Spinal cord (tissue), 10 donors: ENCODE data around the gene PNMA8C. TPM values are rescaled to one million over a fixed set of nuclear protein-coding genes. Genes with fewer than 3 reads are reported as not detected.
"Not testable (repeated sequence)": the region's sequence is repeated elsewhere in the genome, so short reads cannot be mapped to it uniquely, and the experiment has no call there.

Source experiments
- DNase-seq, 6 donors: peaks; one replicate each; pipeline versions ENCODE4 v3.0.0 to v3.0.0-alpha.2; 2013 to 2015; ENCODE audit warnings: low spot score in 6 of 6, low read depth in 4 of 6
- H3K27ac ChIP-seq: one replicate; pipeline ENCODE4 v1.5.1; 2013; ENCODE audit warnings: low read depth, low read length, control low read depth
- H3K27me3 ChIP-seq: one replicate; pipeline ENCODE4 v1.6.1; 2013; ENCODE audit warnings: low read length; ENCODE audit not compliant: control insufficient read depth, insufficient read depth
- H3K36me3 ChIP-seq: one replicate; pipeline ENCODE4 v1.6.1; 2013; ENCODE audit warnings: low read length; ENCODE audit not compliant: control insufficient read depth, insufficient read depth
- H3K4me1 ChIP-seq: one replicate; pipeline ENCODE4 v1.6.1; 2013; ENCODE audit warnings: low read length; ENCODE audit not compliant: control insufficient read depth, insufficient read depth
- H3K4me3 ChIP-seq: one replicate; pipeline ENCODE4 v1.5.1; 2013; ENCODE audit warnings: low read depth, low read length, control low read depth
- H3K9me3 ChIP-seq: one replicate; pipeline ENCODE4 v1.6.1; 2013; ENCODE audit warnings: low read length; ENCODE audit not compliant: control insufficient read depth, insufficient read depth
- WGBS: methylation state at CpG from one replicate; pipeline ENCODE4 v1.1.5; 2013; ENCODE audit warnings: missing lambda C conversion rate; ENCODE audit not compliant: insufficient coverage; 5-methylcytosine and 5-hydroxymethylcytosine counted together
- polyA plus RNA-seq, 2 donors: library from polyadenylated mRNA; unstranded; fragments of 120-200 nt; gene quantifications; one replicate each; pipeline ENCODE4 v1.2.1, GENCODE V29; 2013; ENCODE audit not compliant: insufficient read length in 2 of 2
- total RNA-seq, 2 donors: library from RNA; depleted of rRNA in 1 of 2; stranded (reverse); fragments of 120-200 nt in 1 of 2; fragments of >200 nt in 1 of 2; gene quantifications; one replicate each; pipeline versions ENCODE4 v1.2.3 to v1.2.4, GENCODE V29; 2013 to 2014
- donor health status: healthy.

PNMA8C gene
- total and polyA plus RNA-seq, 4 donors, result 8.7 to 31.9 (median 22.4) TPM

GRCh38 chr19:46415804-46416709 is 12.7 kb downstream of the PNMA8C start:
- H3K36me3 ChIP-seq, H3K9me3 ChIP-seq, H3K27me3 ChIP-seq: not testable (repeated sequence)
- Histone ChIP-seq H3K27ac (peak overlapping the region; percentile 87), H3K4me3 (peak overlapping the region; percentile 26), H3K4me1 (peaks cover 52% of the 10 kb centered on the region)
- 14% methylated on average over 19 of the region's 53 CpGs for WGBS
- DNase-seq, result peak in 5 of 6 donors; percentile 79 to 96 (median 83)

DNA sequence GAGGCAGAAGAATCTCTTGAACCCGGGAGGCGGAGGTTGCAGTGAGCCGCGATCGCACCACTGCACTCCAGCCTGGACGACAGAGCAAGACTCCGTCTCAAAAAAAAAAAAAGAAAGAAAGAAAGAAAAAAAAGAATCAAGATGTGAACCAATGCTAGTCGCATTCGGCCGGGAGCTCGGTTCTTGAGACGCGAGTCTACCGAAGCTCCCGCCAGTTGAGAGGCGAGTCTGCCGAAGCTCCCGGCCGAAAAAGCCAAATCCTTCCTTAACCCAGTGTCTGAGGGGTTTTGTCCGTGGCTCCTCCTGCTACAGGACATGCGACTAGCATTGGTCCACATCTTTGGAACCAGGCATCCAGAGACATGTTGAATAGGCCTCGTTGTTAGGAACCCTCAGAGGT is 13.8 kb downstream of the PNMA8C start:
- H3K36me3 ChIP-seq, H3K9me3 ChIP-seq, H3K27ac ChIP-seq, H3K27me3 ChIP-seq, DNase-seq, H3K4me3 ChIP-seq: not testable (repeated sequence)
- peaks cover 61% of the 10 kb centered on the region for H3K4me1 ChIP-seq
- WGBS, result 94% methylated on average over 13 of the region's 22 CpGs

DNA sequence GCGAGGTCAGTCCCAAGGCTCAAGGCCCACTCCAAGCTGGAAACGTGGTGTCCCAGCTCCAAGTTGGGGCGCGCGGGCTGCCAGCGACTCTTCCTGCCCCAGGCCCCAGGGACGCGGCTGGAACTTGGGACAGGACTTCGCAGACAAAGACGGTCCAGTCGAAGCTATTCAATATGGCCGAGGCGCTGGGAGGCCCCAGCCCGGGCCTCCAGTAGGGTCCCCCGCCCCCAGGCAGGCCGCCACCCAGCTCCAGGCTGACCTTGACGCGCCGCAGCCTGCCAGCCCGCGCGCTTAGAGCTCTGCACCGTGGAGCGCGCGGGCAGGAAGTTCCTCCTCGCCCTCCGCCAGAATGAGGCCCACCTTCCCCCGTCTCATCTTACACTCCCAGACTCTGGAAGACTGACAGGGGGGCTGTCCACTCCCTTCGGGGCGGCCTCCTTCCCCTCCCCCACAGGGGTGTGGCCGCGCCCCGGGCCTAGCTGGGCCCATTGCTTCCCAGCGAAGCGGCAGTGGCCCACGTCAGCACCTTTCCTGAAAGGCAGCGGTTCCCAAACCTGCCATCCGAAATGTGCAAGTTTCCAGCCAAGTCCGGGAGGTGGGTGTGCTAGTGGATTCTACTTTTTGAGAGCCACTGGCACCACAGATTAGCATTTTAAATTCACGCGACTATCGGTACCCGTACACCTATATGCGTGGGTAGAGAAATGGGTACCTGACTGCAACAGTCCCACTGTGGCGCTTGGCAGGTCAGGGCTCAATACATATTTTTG is 15.3 kb downstream of the PNMA8C start, which contains the start of gene CCDC8:
Gene CCDC8, minus strand, starts transcription at position 303 of the 770 bp plus-strand sequence. CDS start 754 bp downstream, outside the sequence.
- H3K27ac ChIP-seq, result peak within 1 kb of the TSS; percentile 84
- H3K4me3 ChIP-seq, result peak within 1 kb of the TSS; percentile 75
- no peaks in the 10 kb centered on the region for H3K9me3 ChIP-seq
- peaks cover 9% of the 10 kb centered on the region for H3K36me3 ChIP-seq
- peaks cover 10% of the 10 kb centered on the region for H3K27me3 ChIP-seq
- peaks cover 68% of the 10 kb centered on the region for H3K4me1 ChIP-seq
- peak in 5 of 6 donors; percentile 69 to 95 (median 80) for DNase-seq
- 18% methylated on average over 44 of the region's 46 CpGs for WGBS

DNA sequence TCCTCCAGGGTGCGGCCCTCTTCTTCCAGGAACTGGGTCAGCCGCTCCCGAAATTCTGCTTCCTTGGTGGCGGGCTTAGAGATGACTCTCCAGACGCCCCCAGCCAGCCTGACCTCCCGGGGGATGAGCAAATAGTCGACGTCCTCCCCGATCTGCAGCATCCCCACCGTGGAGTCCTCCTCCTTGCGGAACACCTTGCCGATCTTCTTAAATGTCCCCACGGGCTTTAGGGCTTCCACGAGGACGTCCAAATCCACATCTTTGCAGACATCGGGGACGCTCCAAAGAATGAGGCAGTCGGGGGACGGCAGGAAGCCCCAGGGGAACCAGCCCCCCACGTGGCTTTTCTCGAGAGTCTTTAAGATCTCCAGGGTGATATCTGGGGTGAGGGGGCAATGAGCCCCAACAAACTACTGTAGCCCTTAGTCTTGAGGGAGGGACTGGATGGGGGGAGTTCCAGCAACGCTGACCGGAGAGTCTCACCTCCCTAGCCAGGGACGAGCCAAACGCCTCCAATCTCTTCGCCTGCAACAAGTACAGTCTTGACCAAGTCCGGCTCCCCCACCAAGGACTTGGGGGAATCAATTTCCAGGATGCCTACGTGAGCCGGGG is 16.0 kb downstream of the PNMA8C start:
- Histone ChIP-seq H3K9me3 (no peaks in the 10 kb centered on the region), H3K36me3 (peaks cover 9% of the 10 kb centered on the region), H3K4me3 (peak overlapping the region; percentile 75), H3K27ac (peak overlapping the region; percentile 79), H3K27me3 (peaks cover 10% of the 10 kb centered on the region), H3K4me1 (peaks cover 75% of the 10 kb centered on the region)
- no peak for DNase-seq
- WGBS, result 17% methylated on average over 27 of the region's 29 CpGs

DNA sequence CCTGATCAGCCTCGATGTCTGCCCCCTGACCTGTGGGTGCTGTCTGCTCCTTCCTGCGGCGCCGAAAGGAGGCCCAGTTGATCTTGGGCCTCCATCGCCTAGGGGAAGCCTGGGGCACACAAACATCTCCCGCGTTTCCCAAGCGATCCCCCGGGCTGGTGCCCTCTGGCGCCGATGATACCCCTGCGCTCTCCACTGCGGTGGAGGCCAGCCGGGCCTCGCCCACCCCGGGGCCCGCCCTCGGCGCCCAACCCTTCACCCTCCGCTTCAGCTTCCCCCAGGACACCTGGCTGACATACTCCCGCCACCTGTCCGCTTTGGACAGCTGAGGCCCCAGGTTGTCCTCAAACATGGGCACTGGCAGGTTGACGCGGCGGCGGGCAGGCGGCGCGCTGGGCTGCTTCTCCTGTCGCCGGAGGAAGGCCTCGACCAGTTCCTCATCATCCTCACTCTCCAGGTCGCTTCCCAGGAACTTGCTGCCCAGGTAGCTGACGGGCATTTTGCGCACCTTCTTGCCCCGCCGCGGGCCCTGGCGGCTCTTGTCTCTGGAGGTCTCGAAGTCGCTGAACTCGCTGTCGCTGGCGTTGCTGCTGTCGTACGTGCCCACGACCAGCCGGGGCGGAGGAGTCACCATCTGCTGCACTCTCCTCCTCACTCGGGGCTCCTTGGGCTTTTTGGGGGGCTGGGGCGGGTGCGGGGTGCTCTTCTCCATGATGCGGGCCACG is 16.6 kb downstream of the PNMA8C start:
- Histone ChIP-seq H3K27ac (no peak overlapping the region), H3K27me3 (peaks cover 12% of the 10 kb centered on the region), H3K4me3 (peak overlapping the region; percentile 75), H3K36me3 (peaks cover 9% of the 10 kb centered on the region), H3K9me3 (no peaks in the 10 kb centered on the region), H3K4me1 (peaks cover 80% of the 10 kb centered on the region)
- 15% methylated on average over 54 of the region's 54 CpGs for WGBS
- no peak for DNase-seq

- peaks cover 76% of the 10 kb centered on the region for H3K4me1 ChIP-seq
- H3K9me3 ChIP-seq, result no peaks in the 10 kb centered on the region
- H3K36me3 ChIP-seq, result peaks cover 9% of the 10 kb centered on the region
- H3K4me3 ChIP-seq, result peak overlapping the region; percentile 75
- DNase-seq, result no peak
- WGBS, result 81% methylated on average over 12 of the region's 13 CpGs
- H3K27ac ChIP-seq, result no peak overlapping the region
- H3K27me3 ChIP-seq, result peaks cover 17% of the 10 kb centered on the region
These were observed 17.4 kb downstream of the PNMA8C start for GRCh38 chr19:46411088-46411924.

GRCh38 chr19:46410205-46411087 is 18.3 kb downstream of the PNMA8C start:
- DNase-seq, result no peak
- Histone ChIP-seq H3K36me3 (peaks cover 9% of the 10 kb centered on the region), H3K9me3 (no peaks in the 10 kb centered on the region), H3K4me1 (peaks cover 74% of the 10 kb centered on the region), H3K4me3 (no peak overlapping the region), H3K27ac (no peak overlapping the region), H3K27me3 (peaks cover 23% of the 10 kb centered on the region)
- WGBS, result 87% methylated on average over 10 of the region's 13 CpGs

DNA sequence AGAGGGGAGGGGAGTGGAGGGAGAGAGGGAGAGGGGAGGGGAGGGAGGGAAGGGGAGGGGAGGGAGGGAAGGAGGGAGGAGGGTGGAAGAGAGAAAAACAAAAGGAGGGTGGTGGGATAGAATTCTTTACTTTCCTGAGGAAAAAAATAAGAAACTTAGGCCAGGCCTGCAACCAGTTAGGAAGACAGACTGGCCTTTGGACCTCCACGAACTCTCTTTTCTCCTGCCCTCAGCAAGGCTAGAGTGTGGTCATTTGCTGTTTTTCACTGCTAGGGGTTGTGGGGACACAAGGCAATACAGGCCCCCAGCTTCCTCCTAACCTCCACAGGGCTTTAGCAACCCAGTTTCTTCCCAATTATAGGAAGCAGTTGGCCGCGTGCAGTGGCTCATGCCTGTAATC is 19.5 kb downstream of the PNMA8C start:
- H3K4me3 ChIP-seq, result no peak overlapping the region
- no CpG with 5 or more reads among the region's 3 CpGs for WGBS
- H3K9me3 ChIP-seq, result no peaks in the 10 kb centered on the region
- peaks cover 25% of the 10 kb centered on the region for H3K27me3 ChIP-seq
- DNase-seq, result no peak
- H3K4me1 ChIP-seq, result peaks cover 83% of the 10 kb centered on the region
- H3K27ac ChIP-seq, result no peak overlapping the region
- peaks cover 9% of the 10 kb centered on the region for H3K36me3 ChIP-seq
